H1 (cell line): ENCODE results near the gene ESYT2. TPM values are rescaled to one million over a fixed set of nuclear protein-coding genes. Genes with fewer than 3 reads are reported as not detected.

Experiments used
- CEBPB ChIP-seq: IDR thresholded peaks from 2 replicates; pipeline ENCODE4 v1.6.1; 2012; ENCODE audit warnings: low read depth, low read length
- CREB1 ChIP-seq: IDR thresholded peaks from 2 replicates; pipeline ENCODE4 v1.6.1; 2012; ENCODE audit warnings: inconsistent platforms
- MAFK ChIP-seq: IDR thresholded peaks from 2 replicates; pipeline ENCODE4 v1.6.1; 2012; ENCODE audit warnings: low read depth, mild to moderate bottlenecking, improper control_type of control experiment, low read length
- RAD21 ChIP-seq, 2 experiments: IDR thresholded peaks in 1 of 2; conservative IDR thresholded peaks in 1 of 2; 2 replicates each; pipeline ENCODE4 v1.6.1; 2011; ENCODE audit warnings: low read depth in 2 of 2, low read length in 2 of 2, improper control_type of control experiment in 1 of 2, inconsistent platforms in 1 of 2, mild to moderate bottlenecking in 1 of 2, moderate library complexity in 1 of 2
- SIRT6 ChIP-seq: IDR thresholded peaks from one replicate; pipeline ENCODE4 v1.7.1; 2012; ENCODE audit warnings: low read length, inconsistent platforms
- polyA plus RNA-seq, 7 experiments: library from polyadenylated mRNA; depleted of rRNA in 3 of 7; stranded (reverse) in 5 of 7; unstranded in 2 of 7; fragments of >200 nt in 5 of 7; fragments of 200-250 nt in 2 of 7; gene quantifications; 1 replicate in 5 of 7; 2 replicates in 1 of 7; 4 replicates in 1 of 7; pipeline versions ENCODE4 v1.2.1 to v1.2.3, GENCODE V29; 2011 to 2013; ENCODE audit warnings: missing spikeins in 2 of 7, mixed read lengths in 2 of 7
- total RNA-seq: library from RNA; stranded (reverse); fragmentation: NEBNext Ultra II Directional; extraction: Animal tissue kit (Norgen Biotek cat#: 25700); gene quantifications from 2 replicates; pipeline ENCODE4 v1.2.1, GENCODE V29; 2021
- TF ChIP-seq, protein P1 (sequence below): fragments of 300-600 bp; sonication (generic); IDR thresholded peaks from 2 replicates; pipeline ENCODE4 v1.7.1; 2012; ENCODE audit warnings: low read length, moderate library complexity, mild to moderate bottlenecking, inconsistent platforms; ENCODE audit not compliant: insufficient replicate concordance
- TF ChIP-seq, protein P2 (sequence below), 3 experiments: IDR thresholded peaks; 1 replicate in 2 of 3; 2 replicates in 1 of 3; pipeline versions ENCODE4 v1.5.1 to v1.6.1; 2011; ENCODE audit warnings: low read length in 3 of 3, mild to moderate bottlenecking in 3 of 3, inconsistent platforms in 2 of 3, low read depth in 1 of 3, moderate library complexity in 1 of 3; ENCODE audit not compliant: insufficient read depth in 1 of 3; ENCODE audit errors: control extremely low read depth in 1 of 3

The ESYT2 gene
- total and polyA plus RNA-seq, 2 of the 8 experiments (the other 6 are each of a cell fraction or from before 2014, with no cell fraction given) = 27.0 to 37.5 TPM

DNA sequence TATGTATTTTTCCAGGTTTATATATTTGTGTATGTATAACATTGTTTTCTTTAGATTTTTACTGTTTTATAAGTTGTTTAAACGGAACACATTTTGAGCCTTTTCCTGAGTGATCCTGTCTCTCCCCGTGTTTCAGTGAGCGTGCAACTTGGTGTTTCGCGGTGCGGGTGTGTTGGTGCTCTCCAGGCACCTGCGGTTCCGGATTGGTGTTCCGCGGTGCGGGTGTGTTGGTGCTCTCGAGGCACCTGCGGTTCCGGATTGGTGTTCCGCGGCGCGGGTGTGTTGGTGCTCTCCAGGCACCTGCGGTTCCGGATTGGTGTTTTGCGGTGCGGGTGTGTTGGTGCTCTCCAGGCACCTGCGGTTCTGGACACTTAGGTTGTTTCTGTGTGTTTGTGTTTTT, 47.7 kb upstream of the ESYT2 start (continued):
- TF ChIP-seq, protein P1, sequence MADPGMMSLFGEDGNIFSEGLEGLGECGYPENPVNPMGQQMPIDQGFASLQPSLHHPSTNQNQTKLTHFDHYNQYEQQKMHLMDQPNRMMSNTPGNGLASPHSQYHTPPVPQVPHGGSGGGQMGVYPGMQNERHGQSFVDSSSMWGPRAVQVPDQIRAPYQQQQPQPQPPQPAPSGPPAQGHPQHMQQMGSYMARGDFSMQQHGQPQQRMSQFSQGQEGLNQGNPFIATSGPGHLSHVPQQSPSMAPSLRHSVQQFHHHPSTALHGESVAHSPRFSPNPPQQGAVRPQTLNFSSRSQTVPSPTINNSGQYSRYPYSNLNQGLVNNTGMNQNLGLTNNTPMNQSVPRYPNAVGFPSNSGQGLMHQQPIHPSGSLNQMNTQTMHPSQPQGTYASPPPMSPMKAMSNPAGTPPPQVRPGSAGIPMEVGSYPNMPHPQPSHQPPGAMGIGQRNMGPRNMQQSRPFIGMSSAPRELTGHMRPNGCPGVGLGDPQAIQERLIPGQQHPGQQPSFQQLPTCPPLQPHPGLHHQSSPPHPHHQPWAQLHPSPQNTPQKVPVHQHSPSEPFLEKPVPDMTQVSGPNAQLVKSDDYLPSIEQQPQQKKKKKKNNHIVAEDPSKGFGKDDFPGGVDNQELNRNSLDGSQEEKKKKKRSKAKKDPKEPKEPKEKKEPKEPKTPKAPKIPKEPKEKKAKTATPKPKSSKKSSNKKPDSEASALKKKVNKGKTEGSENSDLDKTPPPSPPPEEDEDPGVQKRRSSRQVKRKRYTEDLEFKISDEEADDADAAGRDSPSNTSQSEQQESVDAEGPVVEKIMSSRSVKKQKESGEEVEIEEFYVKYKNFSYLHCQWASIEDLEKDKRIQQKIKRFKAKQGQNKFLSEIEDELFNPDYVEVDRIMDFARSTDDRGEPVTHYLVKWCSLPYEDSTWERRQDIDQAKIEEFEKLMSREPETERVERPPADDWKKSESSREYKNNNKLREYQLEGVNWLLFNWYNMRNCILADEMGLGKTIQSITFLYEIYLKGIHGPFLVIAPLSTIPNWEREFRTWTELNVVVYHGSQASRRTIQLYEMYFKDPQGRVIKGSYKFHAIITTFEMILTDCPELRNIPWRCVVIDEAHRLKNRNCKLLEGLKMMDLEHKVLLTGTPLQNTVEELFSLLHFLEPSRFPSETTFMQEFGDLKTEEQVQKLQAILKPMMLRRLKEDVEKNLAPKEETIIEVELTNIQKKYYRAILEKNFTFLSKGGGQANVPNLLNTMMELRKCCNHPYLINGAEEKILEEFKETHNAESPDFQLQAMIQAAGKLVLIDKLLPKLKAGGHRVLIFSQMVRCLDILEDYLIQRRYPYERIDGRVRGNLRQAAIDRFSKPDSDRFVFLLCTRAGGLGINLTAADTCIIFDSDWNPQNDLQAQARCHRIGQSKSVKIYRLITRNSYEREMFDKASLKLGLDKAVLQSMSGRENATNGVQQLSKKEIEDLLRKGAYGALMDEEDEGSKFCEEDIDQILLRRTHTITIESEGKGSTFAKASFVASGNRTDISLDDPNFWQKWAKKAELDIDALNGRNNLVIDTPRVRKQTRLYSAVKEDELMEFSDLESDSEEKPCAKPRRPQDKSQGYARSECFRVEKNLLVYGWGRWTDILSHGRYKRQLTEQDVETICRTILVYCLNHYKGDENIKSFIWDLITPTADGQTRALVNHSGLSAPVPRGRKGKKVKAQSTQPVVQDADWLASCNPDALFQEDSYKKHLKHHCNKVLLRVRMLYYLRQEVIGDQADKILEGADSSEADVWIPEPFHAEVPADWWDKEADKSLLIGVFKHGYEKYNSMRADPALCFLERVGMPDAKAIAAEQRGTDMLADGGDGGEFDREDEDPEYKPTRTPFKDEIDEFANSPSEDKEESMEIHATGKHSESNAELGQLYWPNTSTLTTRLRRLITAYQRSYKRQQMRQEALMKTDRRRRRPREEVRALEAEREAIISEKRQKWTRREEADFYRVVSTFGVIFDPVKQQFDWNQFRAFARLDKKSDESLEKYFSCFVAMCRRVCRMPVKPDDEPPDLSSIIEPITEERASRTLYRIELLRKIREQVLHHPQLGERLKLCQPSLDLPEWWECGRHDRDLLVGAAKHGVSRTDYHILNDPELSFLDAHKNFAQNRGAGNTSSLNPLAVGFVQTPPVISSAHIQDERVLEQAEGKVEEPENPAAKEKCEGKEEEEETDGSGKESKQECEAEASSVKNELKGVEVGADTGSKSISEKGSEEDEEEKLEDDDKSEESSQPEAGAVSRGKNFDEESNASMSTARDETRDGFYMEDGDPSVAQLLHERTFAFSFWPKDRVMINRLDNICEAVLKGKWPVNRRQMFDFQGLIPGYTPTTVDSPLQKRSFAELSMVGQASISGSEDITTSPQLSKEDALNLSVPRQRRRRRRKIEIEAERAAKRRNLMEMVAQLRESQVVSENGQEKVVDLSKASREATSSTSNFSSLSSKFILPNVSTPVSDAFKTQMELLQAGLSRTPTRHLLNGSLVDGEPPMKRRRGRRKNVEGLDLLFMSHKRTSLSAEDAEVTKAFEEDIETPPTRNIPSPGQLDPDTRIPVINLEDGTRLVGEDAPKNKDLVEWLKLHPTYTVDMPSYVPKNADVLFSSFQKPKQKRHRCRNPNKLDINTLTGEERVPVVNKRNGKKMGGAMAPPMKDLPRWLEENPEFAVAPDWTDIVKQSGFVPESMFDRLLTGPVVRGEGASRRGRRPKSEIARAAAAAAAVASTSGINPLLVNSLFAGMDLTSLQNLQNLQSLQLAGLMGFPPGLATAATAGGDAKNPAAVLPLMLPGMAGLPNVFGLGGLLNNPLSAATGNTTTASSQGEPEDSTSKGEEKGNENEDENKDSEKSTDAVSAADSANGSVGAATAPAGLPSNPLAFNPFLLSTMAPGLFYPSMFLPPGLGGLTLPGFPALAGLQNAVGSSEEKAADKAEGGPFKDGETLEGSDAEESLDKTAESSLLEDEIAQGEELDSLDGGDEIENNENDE = no peak
- TF ChIP-seq MAFK (no peak), SIRT6 (no peak), RAD21 (IDR thresholded peaks at IDR 0.05 in 1 of 2, conservative IDR thresholded peaks at IDR 0.05 in 1 of 2; ENCODE audit: low read depth in 2 of 2, low read length in 2 of 2) (no peak), CREB1 (no peak), CEBPB (no peak)
- TF ChIP-seq, protein P2, sequence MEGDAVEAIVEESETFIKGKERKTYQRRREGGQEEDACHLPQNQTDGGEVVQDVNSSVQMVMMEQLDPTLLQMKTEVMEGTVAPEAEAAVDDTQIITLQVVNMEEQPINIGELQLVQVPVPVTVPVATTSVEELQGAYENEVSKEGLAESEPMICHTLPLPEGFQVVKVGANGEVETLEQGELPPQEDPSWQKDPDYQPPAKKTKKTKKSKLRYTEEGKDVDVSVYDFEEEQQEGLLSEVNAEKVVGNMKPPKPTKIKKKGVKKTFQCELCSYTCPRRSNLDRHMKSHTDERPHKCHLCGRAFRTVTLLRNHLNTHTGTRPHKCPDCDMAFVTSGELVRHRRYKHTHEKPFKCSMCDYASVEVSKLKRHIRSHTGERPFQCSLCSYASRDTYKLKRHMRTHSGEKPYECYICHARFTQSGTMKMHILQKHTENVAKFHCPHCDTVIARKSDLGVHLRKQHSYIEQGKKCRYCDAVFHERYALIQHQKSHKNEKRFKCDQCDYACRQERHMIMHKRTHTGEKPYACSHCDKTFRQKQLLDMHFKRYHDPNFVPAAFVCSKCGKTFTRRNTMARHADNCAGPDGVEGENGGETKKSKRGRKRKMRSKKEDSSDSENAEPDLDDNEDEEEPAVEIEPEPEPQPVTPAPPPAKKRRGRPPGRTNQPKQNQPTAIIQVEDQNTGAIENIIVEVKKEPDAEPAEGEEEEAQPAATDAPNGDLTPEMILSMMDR (IDR thresholded peaks at IDR 0.05; ENCODE audit: control extremely low read depth in 1 of 3, insufficient read depth in 1 of 3, low read depth in 1 of 3, low read length in 3 of 3) = no peak
